Posterior vena cava (tissue), 2 donors: ENCODE data around the gene CDT1. TPM values are rescaled to one million over a fixed set of nuclear protein-coding genes. Genes with fewer than 3 reads are reported as not detected.
"Not testable (repeated sequence)": the region's sequence is repeated elsewhere in the genome, so short reads cannot be mapped to it uniquely, and the experiment has no call there.

Experiments
- DNase-seq: peaks from one replicate; pipeline ENCODE4 v3.0.0-alpha.2; 2020; ENCODE audit warnings: low spot score
- intact Hi-C, 2 donors: fragments of 100-400 bp; cut with DNase I; formaldehyde crosslinking; loops; one replicate each; pipeline versions ENCODE4 v1.14.1 to v1.14.2; 2022 to 2023
- total RNA-seq, 2 donors: library from RNA; stranded (reverse); fragmentation: NEBNext Ultra II Directional; extraction: Animal tissue kit (Norgen Biotek cat#: 25700); gene quantifications; one replicate each; pipeline ENCODE4 v1.2.1, GENCODE V29; 2021
- donor health status: DM: yes; HTN: yes; CAD: no.
- donor health status: DM: yes; HTN: yes; CAD: no.

Gene CDT1
- total RNA-seq, 2 donors from 2014 or later = 0.57 to 2.0 TPM

DNA sequence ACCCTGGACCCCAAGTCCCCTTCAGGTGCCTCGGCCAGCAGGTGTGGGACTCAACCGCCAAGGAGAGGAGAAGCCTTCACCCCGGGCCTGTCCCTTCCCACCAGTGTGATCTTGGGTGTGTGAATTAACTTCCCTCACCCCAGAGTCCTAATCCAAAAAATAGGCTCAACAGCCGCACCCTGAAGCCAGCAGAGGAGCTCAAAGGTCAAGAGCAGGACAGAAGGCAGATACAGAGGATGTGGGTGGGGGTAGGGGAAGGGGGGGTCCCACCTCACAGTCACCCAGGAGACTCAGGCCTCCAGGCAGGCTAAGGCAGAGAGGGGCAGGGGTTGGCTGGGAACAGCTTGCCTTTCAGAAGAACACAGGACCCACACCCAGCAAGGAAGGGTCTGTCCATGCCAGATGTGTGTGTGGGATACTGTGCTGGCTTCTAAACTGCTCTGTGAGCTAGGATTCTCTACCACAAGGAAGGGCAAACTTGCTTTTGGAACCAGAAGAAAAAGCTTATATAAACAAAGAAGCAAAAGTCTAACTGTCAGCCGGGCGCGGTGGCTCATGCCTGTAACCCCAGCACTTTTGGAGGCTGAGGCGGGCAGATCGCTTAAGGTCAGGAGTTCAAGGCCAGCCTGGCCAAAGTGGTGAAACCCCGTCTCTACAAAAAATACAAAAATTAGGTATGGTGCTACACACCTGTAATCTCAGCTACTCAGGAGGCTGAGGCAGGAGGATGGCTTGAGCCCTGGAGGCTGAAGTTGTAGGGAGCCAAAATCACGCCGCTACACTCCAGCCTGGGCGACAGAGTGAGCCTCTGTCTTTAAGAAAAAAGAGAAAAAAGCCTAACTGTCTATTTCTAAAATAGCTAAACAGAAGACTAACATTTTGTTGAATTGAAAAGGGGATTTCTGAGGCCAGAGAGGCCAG, 23.2 kb upstream of the CDT1 start:
- intact Hi-C loops = no loop called here
- no peak for DNase-seq

DNA sequence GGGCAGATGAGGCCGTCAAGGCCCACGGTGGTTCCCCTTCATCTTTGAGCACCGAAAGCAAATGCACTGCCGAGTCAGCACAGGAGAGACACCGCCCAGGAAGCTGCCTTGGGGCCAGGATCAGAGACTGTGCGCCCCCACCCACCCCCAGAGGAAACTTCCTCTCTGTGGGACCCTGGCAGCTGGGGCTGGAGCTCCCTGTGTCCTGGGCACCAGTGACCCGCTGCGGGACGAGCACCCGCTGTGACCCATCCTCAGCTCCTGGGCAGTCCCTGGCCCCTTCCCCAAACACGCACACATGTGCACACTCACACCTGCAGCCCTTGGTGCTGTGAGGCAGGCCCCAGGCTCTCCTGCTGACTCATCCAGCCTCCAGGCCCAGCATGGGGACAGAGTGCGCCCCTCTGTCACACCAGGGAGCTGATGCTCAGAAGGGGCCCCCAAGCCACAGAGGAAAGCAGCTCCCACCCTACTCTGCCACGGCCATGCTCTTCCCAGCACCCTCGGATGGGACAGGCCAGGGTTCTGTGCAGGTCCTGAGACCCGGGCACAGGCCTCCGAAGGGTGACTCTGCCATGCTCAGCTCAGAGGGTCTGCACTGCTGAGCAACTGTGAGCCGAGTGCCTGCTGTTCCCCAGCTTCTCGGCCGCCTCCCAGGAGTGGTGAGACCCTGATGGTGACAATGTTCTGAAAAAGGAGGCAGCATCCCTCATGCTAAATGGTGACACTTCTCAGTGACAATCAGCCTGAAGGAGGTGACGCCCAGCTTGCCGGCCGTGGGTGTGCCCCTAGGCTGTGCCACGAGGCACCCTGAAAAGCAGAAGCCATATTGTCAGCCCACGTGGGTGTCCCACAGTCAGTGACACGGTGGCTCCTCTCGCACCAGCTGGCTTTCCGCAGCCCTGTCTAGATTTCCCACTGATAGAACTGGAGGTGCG, 22.2 kb upstream of the CDT1 start:
- no peak for DNase-seq
- intact Hi-C loops = no loop called here

DNA sequence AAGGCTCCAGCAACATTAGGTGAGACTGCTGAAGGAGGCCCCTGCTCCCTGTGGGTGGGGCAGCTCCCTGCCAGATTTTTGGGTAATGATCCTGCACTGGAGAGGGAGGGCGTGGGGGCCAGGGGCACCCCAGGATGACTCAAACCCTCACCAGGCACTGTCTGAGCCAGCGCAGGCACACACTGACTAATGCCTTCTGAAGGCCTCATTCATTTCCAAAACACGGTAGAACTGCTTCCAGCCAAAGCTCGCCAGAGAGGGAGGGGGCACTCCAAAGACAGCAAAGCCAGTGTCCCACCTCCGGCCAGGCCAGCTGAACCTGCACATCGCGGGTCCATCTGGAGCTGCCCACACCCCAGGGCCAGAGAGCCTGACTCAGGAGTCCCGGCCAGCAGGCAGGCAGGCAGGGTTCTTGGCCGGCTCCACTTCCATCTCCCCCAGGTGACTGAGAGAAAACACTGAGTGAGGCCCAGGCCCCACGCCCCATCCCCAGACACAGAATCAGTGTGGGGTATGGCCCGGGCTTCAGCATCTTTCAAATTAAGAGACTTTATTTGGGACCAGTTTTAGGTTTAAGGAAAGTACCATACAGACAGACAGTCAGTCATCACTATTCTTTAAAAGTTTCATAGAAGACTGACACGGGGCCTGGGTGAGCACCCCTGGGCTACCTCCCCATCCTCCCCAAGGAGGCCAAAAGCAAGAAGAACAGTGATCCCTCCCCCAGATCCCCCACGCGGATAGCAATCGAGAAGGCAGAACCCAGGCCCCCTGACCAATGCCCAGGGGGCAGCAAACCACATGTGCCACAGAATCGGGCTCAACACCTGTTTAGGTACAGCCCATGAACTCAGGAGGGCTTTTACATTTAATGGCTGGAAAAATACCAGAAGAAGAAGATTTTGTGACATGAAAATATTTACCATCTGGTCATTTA, 20.9 kb upstream of the CDT1 start:
- no peak for DNase-seq
- intact Hi-C loops = no loop called here

DNA sequence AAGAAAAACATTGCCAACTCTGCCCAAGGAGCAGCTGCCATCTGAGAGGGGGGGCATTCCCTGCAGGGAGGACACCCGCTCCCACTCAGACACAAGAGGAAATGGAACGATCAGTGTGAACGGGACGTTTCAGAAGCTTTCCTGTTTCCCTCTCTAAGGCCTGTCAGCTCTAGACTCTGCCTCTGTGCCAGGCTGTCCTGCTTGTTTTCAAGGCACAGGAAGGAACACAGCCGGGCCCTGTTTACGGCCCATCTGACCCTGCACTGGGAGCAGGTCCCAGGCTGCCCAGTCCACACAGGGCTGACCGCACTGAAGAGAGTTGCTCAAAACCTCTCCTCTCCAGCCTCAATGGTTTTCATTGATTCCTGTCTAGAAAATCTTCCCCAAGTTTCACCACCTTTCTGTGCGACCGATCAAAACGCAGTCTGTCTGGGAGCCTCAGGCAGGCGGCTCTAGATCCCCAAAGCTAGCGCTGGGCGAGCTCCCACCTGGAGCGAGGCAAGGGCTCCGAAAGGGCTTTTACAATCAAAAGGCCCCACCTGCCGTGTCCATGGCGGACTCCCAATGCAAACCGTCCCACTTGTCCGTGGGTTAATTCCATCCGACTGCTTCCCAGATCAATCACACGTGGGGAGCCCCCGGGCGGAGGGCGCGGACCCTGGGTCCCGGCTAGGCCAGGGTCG, 20.1 kb upstream of the CDT1 start:
- intact Hi-C loops = loop anchor here in 1 of 2 donors (2.0 kb wide), 1 partner anchor 45 kb away; no protein-coding TSS in a partner anchor
- DNase-seq = no peak

DNA sequence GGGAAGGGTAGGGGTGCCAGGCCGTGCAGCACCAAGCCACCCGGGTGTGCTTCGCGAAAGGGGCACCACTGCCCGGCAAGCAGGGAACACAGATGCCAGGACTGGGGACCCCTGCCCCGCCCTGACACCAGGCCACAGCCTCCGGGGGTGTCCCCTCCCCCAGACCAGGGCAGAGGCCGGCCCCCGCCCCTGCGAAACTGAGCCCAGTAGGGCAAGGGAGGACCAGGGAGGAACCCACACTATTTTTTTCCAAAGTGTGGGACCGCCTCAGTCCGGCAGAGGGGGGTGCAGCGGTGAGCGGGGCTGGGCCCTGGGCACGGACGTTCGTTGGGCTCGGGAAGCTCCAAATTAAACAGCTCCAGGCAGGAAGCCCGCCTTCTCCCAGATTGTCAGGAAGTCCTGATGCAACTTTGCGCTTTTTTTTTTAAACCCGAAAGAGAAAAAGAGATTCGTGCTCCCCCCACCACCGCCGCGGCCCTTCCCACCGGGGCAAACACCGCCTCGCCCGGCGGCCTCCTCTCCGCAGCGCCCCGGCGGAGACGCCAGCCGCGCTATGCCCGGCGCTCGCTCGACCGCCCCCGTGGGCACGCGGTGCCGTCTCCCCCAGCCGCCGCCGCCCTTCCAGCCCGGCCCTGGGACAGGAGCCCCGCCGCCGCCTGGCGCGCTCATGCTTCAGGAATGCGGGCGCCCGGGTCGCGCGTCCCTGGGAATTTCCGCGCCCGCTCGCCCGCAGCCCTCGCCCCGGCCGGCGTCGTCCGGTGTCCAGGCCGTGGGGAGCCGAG, 19.3 kb upstream of the CDT1 start:
- intact Hi-C loops = loop anchor here in 1 of 2 donors (2.0 kb wide), 1 partner anchor 45 kb away; no protein-coding TSS in a partner anchor
- peak; percentile 94 for DNase-seq

DNA sequence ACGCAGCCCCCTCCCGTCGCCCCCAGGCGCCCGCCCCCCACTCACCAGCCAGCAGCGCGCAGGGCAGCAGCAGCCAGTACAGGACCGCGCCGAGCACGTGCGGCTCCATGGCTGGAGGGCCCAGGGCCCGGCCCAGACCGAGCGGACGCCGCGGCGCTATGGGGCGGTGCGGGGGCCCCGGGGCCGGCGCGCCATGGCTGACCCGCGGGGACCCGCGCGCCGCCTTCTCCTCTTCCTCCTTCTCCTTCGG, 18.8 kb upstream of the CDT1 start:
- no peak for DNase-seq
- intact Hi-C loops = loop anchor here in 1 of 2 donors (2.0 kb wide), 1 partner anchor 46 kb away; no protein-coding TSS in a partner anchor

DNA sequence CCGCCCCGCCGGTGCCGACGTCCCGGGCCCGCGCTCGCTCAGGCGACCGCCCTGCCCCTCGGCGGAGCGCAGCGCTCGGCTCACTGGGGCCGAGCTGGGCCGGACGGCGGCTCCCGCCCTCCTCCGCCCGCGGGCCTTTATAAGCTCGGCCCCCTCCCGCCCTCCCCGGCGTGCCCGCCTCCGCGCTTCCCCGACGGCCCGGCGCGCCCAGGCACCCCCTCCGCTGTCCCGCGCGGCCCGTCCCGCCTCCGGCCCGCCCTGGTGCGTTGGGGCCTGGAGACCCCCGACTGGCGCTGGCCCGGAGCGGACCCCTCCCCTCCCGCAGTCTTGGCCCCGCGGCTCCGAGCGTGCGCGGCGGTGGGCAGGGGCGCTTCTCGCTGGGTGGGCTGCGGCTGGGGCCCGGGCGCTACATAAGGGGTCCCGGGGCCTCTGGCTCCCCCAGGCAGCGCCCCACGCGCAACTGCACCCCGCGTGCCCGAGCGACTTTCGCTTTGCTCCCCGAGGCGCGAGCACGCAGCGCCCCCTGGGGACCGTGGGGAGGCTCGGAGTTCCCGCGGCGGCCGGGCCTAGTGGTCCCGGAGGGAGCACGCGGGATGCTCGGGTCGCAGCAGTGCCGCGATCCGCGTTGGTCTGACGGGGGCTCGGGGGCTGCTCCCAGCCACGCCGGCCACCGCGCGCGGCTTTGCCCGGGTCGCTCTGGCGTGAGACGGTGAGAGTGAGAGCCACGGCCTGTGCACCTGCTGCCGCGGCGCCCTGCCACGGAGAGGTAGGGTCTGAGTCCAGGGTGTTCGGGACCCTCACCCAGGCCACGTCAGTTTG, 18.3 kb upstream of the CDT1 start, which contains the start of gene PIEZO1:
TSS of gene PIEZO1 (minus strand) at position 115 of the 819 bp plus-strand sequence. CDS start 256 bp downstream, outside the sequence.
- intact Hi-C loops = loop anchor here in 1 of 2 donors (2.0 kb wide), 1 partner anchor 47 kb away; no protein-coding TSS in a partner anchor
- peak; percentile 95 for DNase-seq

DNA sequence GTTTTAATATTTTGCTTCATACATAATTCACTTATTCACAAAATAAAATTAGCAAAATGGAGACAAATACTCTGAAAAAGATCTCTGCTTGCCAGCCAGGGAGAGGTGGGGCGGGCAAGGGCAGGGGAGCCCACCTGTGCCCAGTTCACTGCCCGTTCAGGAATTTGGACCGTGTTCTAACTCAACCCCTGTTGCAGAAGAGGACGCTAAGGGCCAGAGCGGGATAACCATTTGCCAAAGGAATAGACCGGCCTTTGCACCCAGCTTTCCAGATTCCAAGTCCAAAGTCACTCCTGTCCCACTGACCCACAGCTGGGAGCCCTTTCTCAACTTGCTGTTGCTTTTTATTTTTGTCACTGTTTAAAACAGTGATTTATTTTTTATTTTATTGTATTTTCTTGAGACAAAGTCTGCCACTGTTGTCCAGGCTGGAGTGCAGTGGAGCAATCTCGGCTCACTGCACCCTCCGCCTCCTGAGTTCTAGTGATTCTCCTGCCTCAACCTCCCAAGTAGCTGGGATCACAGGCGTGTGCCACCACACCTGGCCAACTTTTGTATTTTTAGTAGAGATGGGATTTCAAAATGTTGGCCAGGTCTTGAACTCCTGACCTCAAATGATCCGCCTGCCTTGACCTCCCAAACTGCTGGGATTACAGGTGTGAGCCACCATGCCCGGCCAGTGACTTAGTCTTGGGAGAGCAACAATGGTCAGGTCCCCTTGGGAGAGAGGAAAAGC, 15.8 kb upstream of the CDT1 start:
- intact Hi-C loops = loop anchor here in 1 of 2 donors (2.0 kb wide), 1 partner anchor 51 kb away; no protein-coding TSS in a partner anchor
- no peak for DNase-seq

DNA sequence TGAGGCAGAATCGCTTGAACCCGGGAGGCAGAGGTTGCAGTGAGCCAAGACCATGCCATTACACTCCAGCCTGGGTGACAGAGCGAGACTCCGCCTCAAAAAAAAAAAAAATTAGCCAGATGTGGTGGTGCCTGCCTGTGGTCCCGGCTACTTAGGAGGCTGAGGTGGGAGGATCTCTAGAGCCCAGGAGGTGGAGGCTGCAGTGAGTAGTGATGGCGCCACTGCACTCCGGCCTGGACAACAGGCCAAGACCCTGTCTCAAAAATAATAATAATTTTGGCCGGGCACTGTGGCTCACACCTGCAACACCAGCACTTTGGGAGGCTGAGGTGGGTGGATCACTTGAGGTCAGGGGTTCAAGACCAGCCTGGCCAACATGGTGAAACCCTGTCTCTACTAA, 14.8 kb upstream of the CDT1 start:
- intact Hi-C loops, DNase-seq: not testable (repeated sequence)

DNA sequence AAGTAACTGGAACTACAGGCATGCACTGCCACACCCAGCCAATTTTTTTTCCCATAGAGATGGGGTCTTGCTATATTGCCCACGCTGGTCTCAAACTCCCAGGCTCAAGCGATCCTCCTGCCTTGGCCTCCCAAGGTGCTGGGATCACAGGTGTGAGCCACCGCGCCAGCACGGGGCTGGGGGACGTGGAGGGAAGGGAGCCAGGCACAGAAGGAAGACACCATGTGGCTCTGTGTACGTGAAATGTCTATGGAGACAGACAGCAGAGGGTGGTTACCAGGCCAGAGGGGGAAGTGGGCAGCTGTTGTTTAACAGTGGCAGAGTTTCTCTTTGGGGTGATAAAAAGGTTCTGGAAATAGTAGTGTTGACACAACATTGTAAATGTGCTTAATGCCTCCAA, 14.0 kb upstream of the CDT1 start:
- intact Hi-C loops = no loop called here
- no peak for DNase-seq

DNA sequence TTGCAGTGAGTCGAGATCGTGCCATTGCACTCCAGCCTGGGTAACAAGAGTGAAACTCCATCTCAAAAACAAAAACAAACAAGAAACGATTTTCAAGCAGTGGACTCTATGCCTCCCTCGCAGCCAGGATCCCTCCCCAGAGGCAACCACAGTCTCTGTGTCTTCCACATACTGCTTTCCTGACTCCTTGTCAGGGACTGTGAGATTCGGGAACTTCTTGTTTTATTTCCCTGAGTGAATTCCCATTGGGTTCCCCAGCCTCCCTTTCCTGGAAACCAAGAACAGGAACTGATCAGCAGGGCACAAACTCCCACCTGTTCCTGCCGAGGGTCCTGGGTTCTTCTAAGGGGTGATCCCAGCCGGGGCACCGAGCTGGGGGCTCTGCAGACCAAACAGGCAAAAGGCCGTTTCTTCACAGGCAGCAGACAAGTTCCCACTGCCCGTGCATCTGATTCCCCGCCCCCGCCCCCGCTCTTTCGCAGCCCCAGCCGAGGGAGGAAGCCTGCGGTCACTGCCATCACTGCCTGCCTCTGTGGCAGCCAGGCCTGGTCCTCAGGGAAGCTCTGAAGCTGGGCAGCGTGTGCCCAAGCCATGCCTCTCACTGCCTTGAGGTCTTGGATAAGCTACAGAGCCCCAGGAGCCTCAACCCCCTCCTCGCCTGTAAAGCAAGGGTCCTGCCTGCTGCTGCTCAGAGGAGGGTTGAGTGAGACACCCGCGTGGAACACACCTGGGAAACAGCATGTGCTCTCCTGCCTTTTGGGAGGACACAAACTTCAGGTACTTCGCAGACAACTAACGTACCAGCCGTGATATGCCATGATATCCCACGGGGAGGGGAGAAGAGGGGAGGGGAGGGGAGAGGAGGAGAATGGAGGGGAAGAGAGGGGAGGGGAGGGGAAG, 13.0 kb upstream of the CDT1 start:
- DNase-seq = no peak
- intact Hi-C loops = no loop called here

DNA sequence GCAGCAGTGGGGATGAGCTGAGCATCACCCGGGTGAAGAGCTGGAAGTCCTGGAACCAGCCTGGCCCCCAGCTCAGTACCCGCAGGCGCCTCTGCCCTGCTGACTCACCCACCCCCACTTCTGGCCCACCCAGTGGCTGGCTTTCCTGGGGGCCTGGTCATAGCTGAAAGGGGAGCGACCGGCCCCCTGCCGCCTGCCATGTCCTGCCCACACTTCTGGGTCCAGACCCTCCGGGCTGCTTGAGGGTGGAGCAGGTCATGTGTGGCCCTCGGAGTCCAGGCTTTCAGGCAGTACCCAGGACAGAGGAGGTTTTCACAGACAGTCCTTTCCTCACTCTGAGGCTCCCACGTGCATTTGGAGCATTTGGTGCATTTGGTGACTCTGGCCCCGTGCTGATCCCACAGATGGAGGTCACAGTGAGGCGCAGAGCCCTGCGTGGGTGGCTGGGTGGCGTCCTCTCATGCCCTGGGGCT, 11.5 kb upstream of the CDT1 start:
- DNase-seq = no peak
- intact Hi-C loops = no loop called here

DNA sequence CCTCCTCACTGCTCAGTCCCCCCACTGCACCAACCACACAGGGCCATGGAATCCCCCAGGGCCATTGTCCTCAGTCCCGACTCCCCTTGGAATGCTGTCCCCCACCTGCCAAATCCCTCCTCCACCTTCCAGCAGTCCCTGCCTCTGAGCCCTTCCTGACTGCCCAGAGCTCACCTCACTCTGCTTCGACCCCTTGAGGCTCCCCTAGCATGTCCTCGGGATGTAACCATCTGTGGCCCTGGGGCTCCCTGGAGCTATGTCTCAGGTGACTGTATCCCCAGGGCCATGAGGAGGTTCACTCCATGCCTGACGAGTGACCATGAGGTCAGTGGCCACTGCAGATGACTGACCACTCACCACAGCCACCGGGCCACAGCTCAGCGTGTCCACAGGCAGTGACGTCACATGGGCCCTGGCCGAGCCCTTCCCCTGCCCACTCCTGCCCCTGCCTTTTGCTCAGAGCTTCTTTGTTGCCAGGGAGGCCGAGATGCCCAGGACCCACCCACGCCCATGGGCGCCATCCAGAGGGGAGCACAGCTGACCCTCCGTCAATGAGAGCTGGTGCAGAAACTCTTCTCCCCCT, 10.8 kb upstream of the CDT1 start:
- intact Hi-C loops = no loop called here

DNA sequence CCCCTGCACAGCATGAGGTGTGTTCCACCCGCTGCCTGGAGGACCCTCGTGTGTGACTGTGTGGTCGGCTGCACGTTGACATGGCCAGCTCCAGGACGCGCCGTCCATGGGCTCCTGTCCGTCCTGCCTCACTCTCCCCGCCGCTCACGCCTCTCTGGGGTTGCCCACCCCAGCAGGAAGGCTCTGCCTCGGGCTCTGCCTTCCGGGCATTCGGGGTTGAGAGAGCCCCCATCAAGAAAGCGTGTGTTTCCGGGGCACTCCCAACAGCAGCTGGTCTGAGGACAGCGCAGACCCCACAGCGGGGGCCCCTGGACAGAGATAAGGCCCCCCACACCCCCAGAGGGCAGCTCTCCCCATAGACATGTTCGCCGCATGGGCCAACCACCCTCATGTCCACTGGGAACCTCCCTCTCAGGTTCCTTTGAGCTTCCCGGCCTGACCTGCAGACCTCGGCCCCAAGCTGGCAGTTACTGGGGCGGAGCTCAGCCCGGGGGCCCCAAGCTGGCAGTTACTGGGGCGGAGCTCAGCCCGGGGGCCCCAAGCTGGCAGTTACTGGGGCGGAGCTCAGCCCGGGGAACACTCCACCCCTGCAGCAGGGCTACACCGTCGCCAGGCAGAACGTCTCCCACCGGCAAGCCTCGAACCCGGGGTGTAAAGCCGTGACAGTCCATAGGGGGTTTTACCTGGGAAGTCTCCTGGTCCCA, 10.2 kb upstream of the CDT1 start:
- DNase-seq = no peak
- intact Hi-C loops = no loop called here

More for the DNA sequence above, 10.8 kb upstream of the CDT1 start:
- no peak for DNase-seq
